ENCODE measurements around the gene ANO1.

- TF ChIP-seq EZH2phosphoT487 (conservative IDR thresholded peaks at IDR 0.05; ENCODE audit: low read length) (no peak), CTCF (IDR thresholded peaks at IDR 0.05; ENCODE audit: insufficient read depth, low read length, poor library complexity, severe bottlenecking) (no peak)
Measured at GRCh38 chr11:70032470-70032795, 45.7 kb upstream of the ANO1 start.

All from SU-DHL-6 (cell line).